ENCODE results near the gene COTL1.

GRCh38 chr16:84583995-84584394 is 33.9 kb downstream of the COTL1 start:
- TF ChIP-seq CTCF (conservative IDR thresholded peaks at IDR 0.05; ENCODE audit: low read length) (no peak), EZH2phosphoT487 (IDR thresholded peaks at IDR 0.05; ENCODE audit: borderline replicate concordance) (no peak)

All from Loucy (cell line).